Measurements from ENCODE around the gene TPK1.
"Not testable (repeated sequence)": the region's sequence is repeated elsewhere in the genome, so short reads cannot be mapped to it uniquely, and the experiment has no call there.

TPK1 gene

DNA sequence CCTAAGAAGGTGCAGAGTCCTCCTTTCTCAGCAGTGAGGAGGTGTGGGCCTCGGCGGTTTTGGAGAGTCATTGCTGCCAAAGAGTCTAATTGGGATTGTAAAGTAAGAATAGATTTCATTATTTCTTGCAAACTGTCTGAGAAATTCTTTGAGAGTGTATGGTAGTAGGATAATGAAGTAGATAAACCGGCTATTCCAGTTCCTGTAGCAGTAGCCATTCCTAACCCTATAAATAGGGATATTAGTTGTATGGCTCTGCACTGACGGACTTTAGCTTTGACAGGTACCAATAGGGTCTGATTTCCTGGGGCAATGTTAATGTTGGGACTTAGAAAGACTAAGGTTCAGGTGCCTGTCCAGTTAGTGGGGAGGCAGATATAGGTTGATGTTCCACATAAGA lies 416.9 kb downstream of the TPK1 start:
- not testable (repeated sequence) for H3K4me2 ChIP-seq (ENCODE audit: low read length, poor library complexity, severe bottlenecking)
- 96% methylated on average over 4 of the region's 4 CpGs for WGBS

DNA sequence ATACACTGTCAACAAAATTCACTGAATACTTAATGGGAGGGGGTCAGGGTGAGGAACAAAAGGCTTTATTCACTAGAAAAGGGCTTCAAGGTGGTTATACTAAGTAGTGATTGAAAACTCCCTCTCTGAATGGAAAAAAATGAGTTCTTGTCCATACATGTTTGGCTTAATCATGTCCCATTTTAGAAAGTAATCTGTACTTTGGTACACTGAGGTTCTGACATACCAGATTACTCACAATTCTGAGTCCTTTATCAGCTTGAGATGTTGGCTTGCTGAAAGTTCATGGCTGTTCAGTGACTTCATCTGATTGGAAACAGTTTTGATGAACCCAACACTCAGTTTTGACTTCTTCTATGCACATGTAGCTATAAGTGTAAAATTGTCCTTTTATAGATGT lies 419.5 kb downstream of the TPK1 start:
- Histone ChIP-seq H2BK5ac (ENCODE audit: low read depth, low read length, poor library complexity, severe bottlenecking) (no peak overlapping the region), H3K27me3 (ENCODE audit: control insufficient read depth in 1 of 2, insufficient read depth in 1 of 2, low read length in 2 of 2) (peaks cover 0 to 6% of the 10 kb centered on the region in 2 experiments), H4K8ac (ENCODE audit: low read length) (no peak overlapping the region), H2BK15ac (ENCODE audit: low read depth, poor library complexity, severe bottlenecking) (no peak overlapping the region), H3K36me3 (ENCODE audit: control insufficient read depth in 1 of 2, insufficient read depth in 2 of 2, low read depth in 1 of 2, low read length in 2 of 2) (no peaks in the 10 kb centered on the region), H3K4me1 (ENCODE audit: control insufficient read depth, insufficient read depth, low read depth, low read length) (no peaks in the 10 kb centered on the region), H4K91ac (ENCODE audit: low read length) (no peak overlapping the region), H3K9me3 (ENCODE audit: control insufficient read depth, low read length) (no peaks in the 10 kb centered on the region), H3K4me3 (ENCODE audit: insufficient read depth in 1 of 2, low read depth in 1 of 2, low read length in 2 of 2) (no peak overlapping the region), H3K9ac (ENCODE audit: low read length) (no peak overlapping the region), H2BK12ac (ENCODE audit: low read length in 2 of 2) (no peak overlapping the region), H3K79me1 (replicated peaks; ENCODE audit: low read length, poor library complexity, severe bottlenecking) (no peaks in the 10 kb centered on the region), H3K4ac (ENCODE audit: low read depth in 1 of 2, low read length in 2 of 2) (no peak overlapping the region), H2BK120ac (ENCODE audit: low read depth, low read length) (no peak overlapping the region), H3K27ac (ENCODE audit: low read length, poor library complexity, severe bottlenecking) (no peak overlapping the region), H3K4me2 (ENCODE audit: low read length, poor library complexity, severe bottlenecking) (no peak overlapping the region), H3K23ac (ENCODE audit: low read length in 2 of 2) (no peak overlapping the region), H2AFZ (ENCODE audit: low read depth, low read length) (no peak overlapping the region), H2AK5ac (ENCODE audit: low read length, severe bottlenecking) (no peak overlapping the region), H3K14ac (ENCODE audit: low read length in 2 of 2) (no peak overlapping the region), H3K18ac (ENCODE audit: low read depth in 1 of 2, low read length in 2 of 2) (no peak overlapping the region)
- no peak for DNase-seq

More for the DNA sequence above, 416.9 kb downstream of the TPK1 start:
- not testable (repeated sequence) for H2AFZ ChIP-seq (ENCODE audit: low read depth, low read length); H2BK12ac ChIP-seq (ENCODE audit: low read length in 2 of 2); H3K18ac ChIP-seq (ENCODE audit: low read depth in 1 of 2, low read length in 2 of 2); H3K4me1 ChIP-seq (ENCODE audit: control insufficient read depth, insufficient read depth, low read depth, low read length); H3K9me3 ChIP-seq (ENCODE audit: control insufficient read depth, low read length); H3K9ac ChIP-seq (ENCODE audit: low read length); H3K27ac ChIP-seq (ENCODE audit: low read length, poor library complexity, severe bottlenecking); DNase-seq; H2BK5ac ChIP-seq (ENCODE audit: low read depth, low read length, poor library complexity, severe bottlenecking); H4K8ac ChIP-seq (ENCODE audit: low read length); H3K79me1 ChIP-seq (replicated peaks; ENCODE audit: low read length, poor library complexity, severe bottlenecking); H3K23ac ChIP-seq (ENCODE audit: low read length in 2 of 2); H3K36me3 ChIP-seq (ENCODE audit: control insufficient read depth in 1 of 2, insufficient read depth in 2 of 2, low read depth in 1 of 2, low read length in 2 of 2); H3K14ac ChIP-seq (ENCODE audit: low read length in 2 of 2); H3K4me3 ChIP-seq (ENCODE audit: insufficient read depth in 1 of 2, low read depth in 1 of 2, low read length in 2 of 2); H3K27me3 ChIP-seq (ENCODE audit: control insufficient read depth in 1 of 2, insufficient read depth in 1 of 2, low read length in 2 of 2); H2BK120ac ChIP-seq (ENCODE audit: low read depth, low read length); H3K4ac ChIP-seq (ENCODE audit: low read depth in 1 of 2, low read length in 2 of 2); H2AK5ac ChIP-seq (ENCODE audit: low read length, severe bottlenecking); H2BK15ac ChIP-seq (ENCODE audit: low read depth, poor library complexity, severe bottlenecking); H4K91ac ChIP-seq (ENCODE audit: low read length)

DNA sequence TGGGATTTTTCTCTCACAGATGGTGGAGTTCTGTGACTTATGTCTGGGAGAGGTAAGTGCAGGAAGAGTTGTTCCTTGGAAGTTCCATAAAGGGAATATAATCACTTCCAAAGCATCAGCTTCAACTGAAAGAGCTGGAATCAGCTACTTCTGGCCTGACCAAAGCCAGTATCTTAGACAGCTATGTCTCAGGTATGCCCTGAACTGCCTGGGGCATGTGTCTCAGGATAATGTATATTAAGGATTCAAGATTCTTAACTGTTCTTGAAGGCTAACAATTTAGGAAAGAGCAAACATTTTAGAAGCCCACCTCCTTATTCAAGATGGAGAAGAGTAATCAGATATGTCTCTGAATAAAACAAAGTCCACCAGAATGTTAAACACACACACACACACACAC lies 420.0 kb downstream of the TPK1 start:
- Histone ChIP-seq H4K91ac (ENCODE audit: low read length) (no peak overlapping the region), H3K27me3 (ENCODE audit: control insufficient read depth in 1 of 2, insufficient read depth in 1 of 2, low read length in 2 of 2) (peaks cover 0 to 6% of the 10 kb centered on the region in 2 experiments), H3K79me1 (replicated peaks; ENCODE audit: low read length, poor library complexity, severe bottlenecking) (no peaks in the 10 kb centered on the region), H3K9ac (ENCODE audit: low read length) (no peak overlapping the region), H2BK15ac (ENCODE audit: low read depth, poor library complexity, severe bottlenecking) (no peak overlapping the region), H3K4me1 (ENCODE audit: control insufficient read depth, insufficient read depth, low read depth, low read length) (no peaks in the 10 kb centered on the region), H3K4me2 (ENCODE audit: low read length, poor library complexity, severe bottlenecking) (no peak overlapping the region), H3K4ac (ENCODE audit: low read depth in 1 of 2, low read length in 2 of 2) (no peak overlapping the region), H2AK5ac (ENCODE audit: low read length, severe bottlenecking) (no peak overlapping the region), H3K4me3 (ENCODE audit: insufficient read depth in 1 of 2, low read depth in 1 of 2, low read length in 2 of 2) (no peak overlapping the region), H3K23ac (ENCODE audit: low read length in 2 of 2) (no peak overlapping the region), H2BK5ac (ENCODE audit: low read depth, low read length, poor library complexity, severe bottlenecking) (no peak overlapping the region), H2BK120ac (ENCODE audit: low read depth, low read length) (no peak overlapping the region), H3K36me3 (ENCODE audit: control insufficient read depth in 1 of 2, insufficient read depth in 2 of 2, low read depth in 1 of 2, low read length in 2 of 2) (no peaks in the 10 kb centered on the region), H3K18ac (ENCODE audit: low read depth in 1 of 2, low read length in 2 of 2) (no peak overlapping the region), H3K14ac (ENCODE audit: low read length in 2 of 2) (no peak overlapping the region), H2BK12ac (ENCODE audit: low read length in 2 of 2) (no peak overlapping the region), H3K9me3 (ENCODE audit: control insufficient read depth, low read length) (no peaks in the 10 kb centered on the region), H3K27ac (ENCODE audit: low read length, poor library complexity, severe bottlenecking) (no peak overlapping the region), H4K8ac (ENCODE audit: low read length) (no peak overlapping the region), H2AFZ (ENCODE audit: low read depth, low read length) (no peak overlapping the region)
- DNase-seq: no peak

- H3K9me3 ChIP-seq (ENCODE audit: control insufficient read depth, low read length): no peaks in the 10 kb centered on the region
- H2BK15ac ChIP-seq (ENCODE audit: low read depth, poor library complexity, severe bottlenecking): no peak overlapping the region
- H3K4me3 ChIP-seq (ENCODE audit: insufficient read depth in 1 of 2, low read depth in 1 of 2, low read length in 2 of 2): no peak overlapping the region
- no peak overlapping the region for H3K14ac ChIP-seq (ENCODE audit: low read length in 2 of 2)
- 71% methylated on average over 3 of the region's 3 CpGs for WGBS
- no peak overlapping the region for H2BK12ac ChIP-seq (ENCODE audit: low read length in 2 of 2)
- H3K79me1 ChIP-seq (replicated peaks; ENCODE audit: low read length, poor library complexity, severe bottlenecking): no peaks in the 10 kb centered on the region
- no peak overlapping the region for H4K91ac ChIP-seq (ENCODE audit: low read length)
- H2BK5ac ChIP-seq (ENCODE audit: low read depth, low read length, poor library complexity, severe bottlenecking): no peak overlapping the region
- H3K27me3 ChIP-seq (ENCODE audit: control insufficient read depth in 1 of 2, insufficient read depth in 1 of 2, low read length in 2 of 2): peaks cover 9 to 16% of the 10 kb centered on the region in 2 experiments
- H3K18ac ChIP-seq (ENCODE audit: low read depth in 1 of 2, low read length in 2 of 2): no peak overlapping the region
- H2AFZ ChIP-seq (ENCODE audit: low read depth, low read length): no peak overlapping the region
- DNase-seq: no peak
- no peak overlapping the region for H2BK120ac ChIP-seq (ENCODE audit: low read depth, low read length)
- H3K4ac ChIP-seq (ENCODE audit: low read depth in 1 of 2, low read length in 2 of 2): no peak overlapping the region
- no peak overlapping the region for H3K4me2 ChIP-seq (ENCODE audit: low read length, poor library complexity, severe bottlenecking)
- no peak overlapping the region for H2AK5ac ChIP-seq (ENCODE audit: low read length, severe bottlenecking)
- no peak overlapping the region for H3K27ac ChIP-seq (ENCODE audit: low read length, poor library complexity, severe bottlenecking)
- no peak overlapping the region for H3K23ac ChIP-seq (ENCODE audit: low read length in 2 of 2)
- no peak overlapping the region for H3K9ac ChIP-seq (ENCODE audit: low read length)
- no peak overlapping the region for H4K8ac ChIP-seq (ENCODE audit: low read length)
- H3K4me1 ChIP-seq (ENCODE audit: control insufficient read depth, insufficient read depth, low read depth, low read length): no peaks in the 10 kb centered on the region
- H3K36me3 ChIP-seq (ENCODE audit: control insufficient read depth in 1 of 2, insufficient read depth in 2 of 2, low read depth in 1 of 2, low read length in 2 of 2): no peaks in the 10 kb centered on the region
Observed at GRCh38 chr7:144414815-144415214, 421.0 kb downstream of the TPK1 start.

All from mesenchymal stem cell (in vitro differentiated cells and primary cell).